ENCODE data around the gene LRRC23. TPM values are rescaled to one million over a fixed set of nuclear protein-coding genes. Genes with fewer than 3 reads are reported as not detected.

The LRRC23 gene
- total RNA-seq, 1 experiment from 2014 or later = 5.1 TPM

DNA sequence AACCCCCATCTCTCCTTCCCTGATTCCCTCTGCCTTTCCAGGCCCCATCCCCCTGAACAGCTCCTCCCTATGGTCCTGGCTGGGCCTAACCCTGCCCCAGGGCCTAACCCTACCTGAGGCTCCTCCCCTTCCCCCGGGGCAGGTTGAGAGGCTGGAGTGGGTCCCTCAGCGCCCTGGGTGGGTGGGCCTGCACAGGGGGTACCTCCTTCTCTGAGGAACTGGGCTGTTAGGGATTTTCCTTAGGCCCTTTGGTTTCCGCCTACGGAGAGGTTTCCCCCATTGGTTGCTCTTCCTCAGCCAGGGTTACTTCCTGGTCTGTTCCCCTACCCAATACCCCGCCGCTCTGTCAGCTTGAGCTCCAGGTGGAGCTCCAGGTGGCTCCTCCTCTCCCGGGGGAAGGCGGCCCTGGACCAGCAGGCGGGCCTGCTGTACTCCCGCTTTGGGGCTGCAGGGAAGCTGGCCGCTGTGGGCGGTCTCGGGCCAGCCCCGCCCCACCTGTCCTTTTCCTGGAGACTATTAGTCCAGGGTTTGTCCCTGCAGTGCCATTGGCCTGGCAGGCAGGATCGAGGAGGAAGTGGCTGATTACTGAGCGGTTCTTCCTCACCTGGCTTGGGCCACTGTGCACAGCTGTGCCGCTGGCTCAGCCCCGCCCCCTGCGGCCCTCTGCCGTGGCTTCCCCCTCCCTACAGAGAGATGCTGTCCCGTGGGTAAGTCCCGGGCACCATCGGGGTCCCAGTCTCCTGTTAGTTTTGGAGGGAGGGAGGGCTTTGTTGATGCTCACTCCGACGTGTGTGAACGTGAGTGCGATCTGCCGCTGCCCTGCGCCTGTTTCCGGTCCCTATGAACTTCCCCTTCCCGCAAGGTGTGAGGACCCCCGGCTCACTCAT lies 41.7 kb downstream of the LRRC23 start:
- H3K4me2 ChIP-seq (ENCODE audit: low read length) = peak overlapping the region; percentile 96
- BruUV-seq (replicated peaks) = no TSS peak
- peak; percentile 73 for ATAC-seq

DNA sequence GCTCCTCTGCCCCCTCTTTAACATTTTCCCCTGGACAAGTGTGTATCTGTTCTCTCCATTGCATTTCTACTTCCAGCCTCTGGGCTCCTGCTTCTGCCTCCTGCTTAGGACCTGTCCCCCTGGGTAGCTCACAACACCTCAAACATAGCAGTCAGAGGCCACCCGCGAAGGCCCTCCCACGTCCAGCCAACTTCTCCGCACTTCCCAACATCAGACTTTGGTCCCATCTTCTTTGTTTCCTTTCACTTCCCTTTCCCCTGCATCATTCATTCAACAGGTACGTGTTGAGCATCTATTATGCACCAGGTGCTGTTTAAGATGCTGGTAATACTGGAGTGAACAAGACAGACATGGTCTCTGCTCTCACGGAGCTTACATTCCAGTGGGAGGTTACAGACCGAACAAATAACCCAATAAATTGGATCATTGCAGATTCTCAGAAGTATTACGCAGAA lies 42.3 kb downstream of the LRRC23 start:
- H3K9ac ChIP-seq (ENCODE audit: low read length) = peak overlapping the region; percentile 32; the same call in 1 of the 2 replicates

More for the DNA sequence above, 41.7 kb downstream of the LRRC23 start:
- Histone ChIP-seq H3K79me2 (ENCODE audit: low read length) (peaks cover 11% of the 10 kb centered on the region; the same call in 1 of the 2 replicates), H2AFZ (ENCODE audit: low read length) (peak overlapping the region; percentile 71), H3K9me3 (ENCODE audit: low read length) (no peaks in the 10 kb centered on the region), H3F3A (ENCODE audit: low read length, unreplicated experiment) (peaks cover 9% of the 10 kb centered on the region), H4K20me1 (ENCODE audit: low read length) (no peaks in the 10 kb centered on the region), H3K27me3 (ENCODE audit: low read length) (no peaks in the 10 kb centered on the region), H3K9ac (ENCODE audit: low read length) (peak overlapping the region; percentile 32; the same call in 1 of the 2 replicates), H3K36me3 (ENCODE audit: low read depth, low read length) (no peaks in the 10 kb centered on the region), H3K27ac (ENCODE audit: low read length) (no peak overlapping the region; the same call in 1 of the 2 replicates), H3K4me1 (ENCODE audit: insufficient read depth, low read length) (peaks cover 18% of the 10 kb centered on the region), H3K9me2 (replicated peaks; ENCODE audit: low read length) (no peaks in the 10 kb centered on the region), H3K4me3 (ENCODE audit: low read length) (peak overlapping the region; percentile 72)
- DNase-seq = peak; percentile 94
- CTCF ChIA-PET = interaction anchor here (0.6 to 1.1 kb wide), 4 partner anchors 9 to 108 kb away, joined by 3 to 6 read pairs (median 6); no protein-coding TSS in a partner anchor
- intact Hi-C loops (cut with micrococcal nuclease) = no loop called here
- TF ChIP-seq EZH2 (IDR thresholded peaks at IDR 0.05; ENCODE audit: low read length, unreplicated experiment) (no peak), EZH2phosphoT487 (IDR thresholded peaks at IDR 0.05; ENCODE audit: borderline replicate concordance, low read length) (no peak)
- TF ChIP-seq, protein P1, sequence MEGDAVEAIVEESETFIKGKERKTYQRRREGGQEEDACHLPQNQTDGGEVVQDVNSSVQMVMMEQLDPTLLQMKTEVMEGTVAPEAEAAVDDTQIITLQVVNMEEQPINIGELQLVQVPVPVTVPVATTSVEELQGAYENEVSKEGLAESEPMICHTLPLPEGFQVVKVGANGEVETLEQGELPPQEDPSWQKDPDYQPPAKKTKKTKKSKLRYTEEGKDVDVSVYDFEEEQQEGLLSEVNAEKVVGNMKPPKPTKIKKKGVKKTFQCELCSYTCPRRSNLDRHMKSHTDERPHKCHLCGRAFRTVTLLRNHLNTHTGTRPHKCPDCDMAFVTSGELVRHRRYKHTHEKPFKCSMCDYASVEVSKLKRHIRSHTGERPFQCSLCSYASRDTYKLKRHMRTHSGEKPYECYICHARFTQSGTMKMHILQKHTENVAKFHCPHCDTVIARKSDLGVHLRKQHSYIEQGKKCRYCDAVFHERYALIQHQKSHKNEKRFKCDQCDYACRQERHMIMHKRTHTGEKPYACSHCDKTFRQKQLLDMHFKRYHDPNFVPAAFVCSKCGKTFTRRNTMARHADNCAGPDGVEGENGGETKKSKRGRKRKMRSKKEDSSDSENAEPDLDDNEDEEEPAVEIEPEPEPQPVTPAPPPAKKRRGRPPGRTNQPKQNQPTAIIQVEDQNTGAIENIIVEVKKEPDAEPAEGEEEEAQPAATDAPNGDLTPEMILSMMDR (conservative IDR thresholded peaks at IDR 0.05; ENCODE audit: low read depth, low read length) = no peak
- POLR2A ChIA-PET (ENCODE audit: unreplicated experiment) = interaction anchor here (0.6 to 0.9 kb wide), 2 partner anchors 21 to 84 kb away, joined by 3 to 5 read pairs; no protein-coding TSS in a partner anchor

More for the DNA sequence above, 42.3 kb downstream of the LRRC23 start:
- ChIA-PET POLR2A (ENCODE audit: unreplicated experiment) (no interaction called here), CTCF (interaction anchor here (0.6 to 1.1 kb wide), 3 partner anchors 9 to 107 kb away, joined by 3 to 6 read pairs (median 5); no protein-coding TSS in a partner anchor)
- ATAC-seq (no peak), DNase-seq (no peak)
- intact Hi-C loops (cut with micrococcal nuclease) = no loop called here
- peaks cover 11% of the 10 kb centered on the region; the same call in 1 of the 2 replicates for H3K79me2 ChIP-seq (ENCODE audit: low read length)
- H3F3A ChIP-seq (ENCODE audit: low read length, unreplicated experiment) = peaks cover 9% of the 10 kb centered on the region
- no peaks in the 10 kb centered on the region for H3K36me3 ChIP-seq (ENCODE audit: low read depth, low read length)
- peak overlapping the region; percentile 72 for H3K4me3 ChIP-seq (ENCODE audit: low read length)
- BruUV-seq (replicated peaks) = no TSS peak
- no peaks in the 10 kb centered on the region for H4K20me1 ChIP-seq (ENCODE audit: low read length)
- H3K27me3 ChIP-seq (ENCODE audit: low read length) = no peaks in the 10 kb centered on the region
- peaks cover 18% of the 10 kb centered on the region for H3K4me1 ChIP-seq (ENCODE audit: insufficient read depth, low read length)
- H3K4me2 ChIP-seq (ENCODE audit: low read length) = peak overlapping the region; percentile 96
- TF ChIP-seq, protein P1 (conservative IDR thresholded peaks at IDR 0.05; ENCODE audit: low read depth, low read length) = no peak
- TF ChIP-seq EZH2phosphoT487 (IDR thresholded peaks at IDR 0.05; ENCODE audit: borderline replicate concordance, low read length) (no peak), EZH2 (IDR thresholded peaks at IDR 0.05; ENCODE audit: low read length, unreplicated experiment) (no peak)
- H3K9me2 ChIP-seq (replicated peaks; ENCODE audit: low read length) = no peaks in the 10 kb centered on the region
- peak overlapping the region; percentile 71 for H2AFZ ChIP-seq (ENCODE audit: low read length)
- no peaks in the 10 kb centered on the region for H3K9me3 ChIP-seq (ENCODE audit: low read length)
- H3K27ac ChIP-seq (ENCODE audit: low read length) = no peak overlapping the region

Measured in PC-3 (cell line).